NT2/D1 (cell line): Measurements from ENCODE around the gene RAMAC.
"Not testable (repeated sequence)": the region's sequence is repeated elsewhere in the genome, so short reads cannot be mapped to it uniquely, and the experiment has no call there.

Experiments used
- DNase-seq: peaks from one replicate; pipeline ENCODE4 v3.0.0-alpha.2; 2011; ENCODE audit warnings: low read depth, low spot score
- H3K27me3 ChIP-seq: 2 replicates; pipeline ENCODE4 v1.6.0; 2011; ENCODE audit warnings: mild to moderate bottlenecking; ENCODE audit not compliant: insufficient read length, insufficient read depth
- H3K36me3 ChIP-seq: 2 replicates; pipeline ENCODE4 v1.6.1; 2011; ENCODE audit warnings: mild to moderate bottlenecking, low read length, mixed read lengths; ENCODE audit not compliant: insufficient read depth, insufficient read length
- H3K4me1 ChIP-seq: 2 replicates; pipeline ENCODE4 v1.5.1; 2011; ENCODE audit not compliant: insufficient read depth, insufficient read length
- H3K4me3 ChIP-seq: 2 replicates; pipeline ENCODE4 v1.5.1; 2011; ENCODE audit warnings: low read depth; ENCODE audit not compliant: insufficient read length
- H3K9ac ChIP-seq: 2 replicates; pipeline ENCODE4 v1.6.0; 2011; ENCODE audit warnings: low read depth; ENCODE audit not compliant: insufficient read length
- H3K9me3 ChIP-seq: 2 replicates; pipeline ENCODE4 v1.5.1; 2011; ENCODE audit warnings: mild to moderate bottlenecking, low read length; ENCODE audit not compliant: insufficient read depth
- SUZ12 ChIP-seq: IDR thresholded peaks from 2 replicates; pipeline ENCODE4 v1.6.1; 2011; ENCODE audit not compliant: insufficient read length, insufficient read depth; ENCODE audit errors: extremely low read depth
- YY1 ChIP-seq: IDR thresholded peaks from 2 replicates; pipeline ENCODE4 v1.6.1; 2011; ENCODE audit not compliant: insufficient read length, insufficient read depth
- ZNF274 ChIP-seq: IDR thresholded peaks from 2 replicates; pipeline ENCODE4 v1.6.1; 2011; ENCODE audit warnings: mild to moderate bottlenecking, low read depth, low read length

RAMAC gene

GRCh38 chr15:83014205-83014653 lies 28.2 kb downstream of the RAMAC start:
- no peak overlapping the region for H3K9ac ChIP-seq
- peaks cover 49% of the 10 kb centered on the region for H3K36me3 ChIP-seq
- peaks cover 4% of the 10 kb centered on the region for H3K4me1 ChIP-seq
- no peak for TF ChIP-seq SUZ12
- TF ChIP-seq ZNF274, result no peak
- no peak for TF ChIP-seq YY1
- no peak for DNase-seq
- peaks cover 25% of the 10 kb centered on the region for H3K9me3 ChIP-seq
- H3K27me3 ChIP-seq, result no peaks in the 10 kb centered on the region
- no peak overlapping the region for H3K4me3 ChIP-seq

- Histone ChIP-seq H3K27me3 (no peaks in the 10 kb centered on the region), H3K9ac (no peak overlapping the region), H3K4me3 (no peak overlapping the region), H3K36me3 (peaks cover 47% of the 10 kb centered on the region), H3K4me1 (peaks cover 4% of the 10 kb centered on the region), H3K9me3 (peaks cover 18% of the 10 kb centered on the region)
- no peak for TF ChIP-seq SUZ12
- TF ChIP-seq ZNF274, result no peak
- TF ChIP-seq YY1, result no peak
- no peak for DNase-seq
These were observed 29.4 kb downstream of the RAMAC start for GRCh38 chr15:83015361-83015760.

GRCh38 chr15:83016906-83017305 lies 30.9 kb downstream of the RAMAC start:
- Histone ChIP-seq H3K9me3 (peaks cover 12% of the 10 kb centered on the region; the same call in 1 of the 2 replicates), H3K4me3 (no peak overlapping the region), H3K4me1 (peaks cover 2% of the 10 kb centered on the region), H3K36me3 (peaks cover 60% of the 10 kb centered on the region), H3K27me3 (no peaks in the 10 kb centered on the region), H3K9ac (no peak overlapping the region)
- TF ChIP-seq SUZ12, result no peak
- no peak for TF ChIP-seq ZNF274
- no peak for TF ChIP-seq YY1
- DNase-seq, result no peak

DNA sequence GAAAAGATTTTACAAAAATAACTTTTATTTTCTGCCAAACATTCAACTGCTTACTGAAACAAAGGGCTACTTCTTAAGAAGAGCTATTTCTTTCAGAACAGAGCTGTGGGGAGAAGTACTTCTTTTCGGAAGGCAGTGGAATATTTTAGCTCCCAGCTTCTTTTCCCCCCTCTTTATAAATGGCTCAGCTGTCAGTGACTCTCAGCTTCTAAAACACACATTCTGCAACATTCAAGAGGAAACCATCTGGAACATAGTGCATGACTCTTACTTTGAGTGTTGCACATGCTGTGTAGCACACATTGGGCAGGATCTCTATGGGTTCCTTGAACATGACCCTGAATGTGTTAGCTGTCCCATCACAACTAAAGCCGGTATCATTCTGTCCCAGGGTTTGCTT lies 32.4 kb downstream of the RAMAC start:
- H3K27me3 ChIP-seq, result no peaks in the 10 kb centered on the region
- no peak overlapping the region for H3K9ac ChIP-seq
- H3K9me3 ChIP-seq, result no peaks in the 10 kb centered on the region
- H3K36me3 ChIP-seq, result peaks cover 65% of the 10 kb centered on the region
- no peak for DNase-seq
- no peaks in the 10 kb centered on the region for H3K4me1 ChIP-seq
- H3K4me3 ChIP-seq, result no peak overlapping the region
- no peak for TF ChIP-seq YY1
- no peak for TF ChIP-seq SUZ12
- no peak for TF ChIP-seq ZNF274

- Histone ChIP-seq H3K9me3 (peaks cover 8% of the 10 kb centered on the region; the same call in 1 of the 2 replicates), H3K4me1 (no peaks in the 10 kb centered on the region), H3K36me3 (peaks cover 48% of the 10 kb centered on the region), H3K27me3 (no peaks in the 10 kb centered on the region), H3K9ac (no peak overlapping the region), H3K4me3 (no peak overlapping the region)
- TF ChIP-seq SUZ12 (no peak), ZNF274 (no peak), YY1 (no peak)
- DNase-seq, result peak; percentile 50
These were observed 44.0 kb downstream of the RAMAC start for GRCh38 chr15:83030021-83030420.

DNA sequence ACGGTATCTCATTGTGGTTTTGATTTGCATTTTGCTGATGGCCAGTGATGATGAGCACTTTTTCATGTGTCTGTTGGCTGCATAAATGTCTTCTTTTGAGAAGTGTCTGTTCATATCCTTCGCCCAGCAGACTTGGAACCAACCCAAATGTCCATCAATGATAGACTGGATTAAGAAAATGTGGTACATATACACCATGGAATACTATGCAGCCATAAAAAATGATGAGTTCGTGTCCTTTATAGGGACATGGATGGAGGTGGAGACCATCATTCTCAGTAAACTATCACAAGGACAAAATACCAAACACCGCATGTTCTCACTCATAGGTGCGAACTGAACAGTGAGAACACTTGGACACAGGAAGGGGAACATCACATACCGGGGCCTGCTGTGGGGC lies 45.2 kb downstream of the RAMAC start:
- not testable (repeated sequence) for H3K27me3 ChIP-seq, H3K9ac ChIP-seq, H3K9me3 ChIP-seq, DNase-seq, H3K4me3 ChIP-seq, H3K4me1 ChIP-seq
- H3K36me3 ChIP-seq, result peaks cover 43% of the 10 kb centered on the region

- Histone ChIP-seq H3K27me3 (no peaks in the 10 kb centered on the region), H3K9ac (no peak overlapping the region), H3K4me1 (no peaks in the 10 kb centered on the region), H3K36me3 (peaks cover 40% of the 10 kb centered on the region), H3K9me3 (peaks cover 8% of the 10 kb centered on the region; the same call in 1 of the 2 replicates), H3K4me3 (no peak overlapping the region)
- DNase-seq, result no peak
- TF ChIP-seq YY1, result no peak
- TF ChIP-seq ZNF274, result no peak
- TF ChIP-seq SUZ12, result no peak
These were observed 50.2 kb downstream of the RAMAC start for GRCh38 chr15:83036253-83036652.

DNA sequence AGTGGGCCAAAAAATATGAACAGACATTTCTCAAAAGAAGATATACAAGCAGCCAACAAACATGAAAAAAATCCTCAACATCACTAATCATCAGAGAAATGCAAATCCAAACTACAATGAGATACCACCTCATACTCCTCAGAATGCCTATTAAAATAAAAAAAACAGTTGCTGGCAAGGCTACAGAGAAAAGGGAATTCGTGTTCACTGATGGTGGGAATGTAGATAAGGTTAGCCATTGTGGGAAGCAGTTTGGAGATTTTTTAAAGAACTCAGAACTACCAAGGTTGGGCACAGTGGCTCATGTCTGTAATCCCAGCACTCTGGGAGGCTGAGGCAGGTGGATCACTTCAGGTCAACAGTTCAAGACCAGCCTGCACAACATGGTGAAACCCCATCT lies 53.2 kb downstream of the RAMAC start:
- H3K9ac ChIP-seq, result no peak overlapping the region
- H3K4me1 ChIP-seq, result no peaks in the 10 kb centered on the region
- DNase-seq, result no peak
- H3K27me3 ChIP-seq, result no peaks in the 10 kb centered on the region
- H3K9me3 ChIP-seq, result no peaks in the 10 kb centered on the region
- H3K36me3 ChIP-seq, result peaks cover 58% of the 10 kb centered on the region
- no peak overlapping the region for H3K4me3 ChIP-seq
- TF ChIP-seq ZNF274 (no peak), YY1 (no peak), SUZ12 (no peak)
